HK-2 (cell line): Measurements from ENCODE around the gene ZDHHC14.
A peak's percentile ranks its signal among the peaks of the same experiment; 100 is the strongest.

Experiments used
- DNase-seq: peaks from one replicate; pipeline ENCODE4 v3.0.0-alpha.2; 2018; ENCODE audit not compliant: unreplicated experiment

The ZDHHC14 gene

DNA sequence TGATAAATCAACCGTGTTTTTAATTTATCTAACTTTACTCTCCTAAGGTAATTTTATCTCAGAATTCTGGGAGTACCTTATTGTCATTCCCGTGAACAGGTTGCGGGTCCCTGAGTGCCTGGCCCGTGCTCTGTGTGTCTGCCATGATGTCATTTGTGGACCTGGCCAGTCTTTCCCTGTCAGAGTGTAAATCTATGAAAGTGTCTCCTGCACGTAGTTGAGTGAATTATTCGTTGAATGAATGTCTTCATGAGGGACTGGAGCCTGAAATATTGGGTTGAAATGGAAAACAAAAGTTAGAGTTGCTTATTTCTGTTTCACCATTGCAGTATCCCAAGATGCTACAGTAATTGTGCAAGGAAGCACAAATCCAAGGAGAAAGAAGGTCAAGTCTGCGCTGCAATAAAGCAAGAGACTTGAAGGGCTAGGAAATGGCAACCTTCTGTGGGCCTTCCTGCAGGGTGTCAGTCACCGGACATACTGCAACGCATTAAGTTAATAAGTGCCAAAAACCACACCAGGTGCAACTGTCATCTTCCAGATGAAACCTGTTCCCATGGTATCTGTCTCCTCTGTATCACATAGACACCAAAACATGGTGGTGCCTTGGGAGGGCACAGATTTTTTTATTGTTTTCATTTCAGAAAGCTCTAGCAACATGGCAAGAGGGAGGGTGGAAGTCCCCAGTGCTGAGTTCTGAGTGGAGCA, 135.5 kb downstream of the ZDHHC14 start:
- DNase-seq, result no peak

- DNase-seq, result no peak
Measured at GRCh38 chr6:157517601-157518359, 136.8 kb downstream of the ZDHHC14 start.

DNA sequence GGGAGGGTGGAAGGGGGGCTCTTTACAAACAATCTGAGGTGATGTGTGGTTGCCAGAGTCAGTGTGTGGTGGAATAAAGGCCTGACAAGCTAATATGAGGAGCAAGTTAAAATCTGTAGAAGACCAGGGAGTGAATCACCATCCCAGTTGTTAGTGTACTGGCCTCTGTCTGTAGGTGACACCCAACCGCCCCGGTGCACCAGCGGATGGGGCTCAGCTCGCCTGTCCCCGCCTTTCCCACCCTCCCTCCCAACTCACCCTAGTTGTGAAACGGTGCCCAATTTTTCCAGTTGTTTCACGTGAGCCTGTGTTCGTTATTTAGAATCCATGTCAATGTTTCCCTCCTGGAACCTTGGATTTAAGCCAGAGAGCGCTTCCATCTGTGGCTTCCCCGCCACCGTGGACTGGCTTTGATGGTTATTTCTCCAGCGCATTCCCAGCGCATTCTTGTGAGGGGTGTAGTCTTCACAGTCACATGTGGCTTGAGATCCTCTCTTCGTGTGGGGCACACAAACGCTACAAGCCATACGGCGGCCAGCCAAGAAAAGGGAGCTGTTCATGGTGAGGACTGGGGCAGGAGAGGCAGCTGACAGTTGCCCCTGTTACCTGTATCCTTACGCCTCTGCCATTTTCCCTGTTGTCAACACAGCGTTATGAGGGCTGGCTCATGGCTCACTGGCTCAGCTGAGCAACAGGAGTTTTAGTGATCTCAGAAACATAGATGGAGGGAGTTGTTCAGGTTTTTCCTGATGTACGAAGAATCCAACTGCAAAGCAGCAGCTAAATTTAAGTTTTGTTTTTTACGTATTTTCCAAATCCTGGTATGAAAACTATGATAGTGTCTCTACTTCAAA, 137.6 kb downstream of the ZDHHC14 start:
- no peak for DNase-seq

DNA sequence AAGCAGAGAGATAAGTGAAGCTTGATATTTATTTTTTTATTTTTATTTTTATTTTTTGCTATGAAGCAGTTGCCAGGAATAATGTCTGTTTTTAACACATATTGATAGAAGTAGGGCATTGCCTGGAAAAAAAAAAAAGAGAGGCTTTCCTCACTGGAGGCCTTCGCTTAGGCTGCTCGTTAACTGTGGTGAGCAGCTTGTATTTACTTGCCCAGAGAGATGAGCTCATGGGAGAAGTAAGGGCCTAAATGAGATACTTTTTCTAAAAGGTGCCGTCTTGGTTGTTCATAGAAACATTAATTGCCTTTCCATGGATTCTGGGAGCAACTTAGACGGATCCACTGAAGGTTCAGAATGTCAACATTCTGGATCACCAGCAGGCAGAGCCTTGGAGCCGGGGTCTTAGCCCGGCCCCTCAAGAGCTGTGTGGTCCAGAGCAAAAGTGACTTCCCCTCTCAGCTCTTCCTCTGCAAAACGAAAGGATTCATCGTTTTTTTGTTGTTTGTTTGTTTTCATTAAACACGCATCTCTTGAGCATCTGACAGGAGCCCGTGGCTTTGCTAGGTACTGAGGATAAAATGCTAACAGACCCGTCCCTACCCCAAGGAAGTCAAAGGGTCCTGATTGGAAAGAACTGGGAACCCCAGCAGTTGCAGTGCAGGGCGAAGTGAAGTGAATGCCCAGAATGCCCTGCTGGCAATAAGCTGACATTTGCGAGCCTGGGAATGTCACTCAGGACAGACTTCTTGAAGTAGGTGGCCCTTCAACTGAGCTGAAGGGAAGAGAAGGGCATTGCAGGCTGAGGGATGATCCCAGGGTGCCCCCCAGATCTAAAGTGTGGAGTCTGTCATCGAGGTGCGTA, 138.5 kb downstream of the ZDHHC14 start:
- no peak for DNase-seq

GRCh38 chr6:157520117-157520406, 139.1 kb downstream of the ZDHHC14 start:
- DNase-seq, result no peak

- DNase-seq, result no peak
Measured at GRCh38 chr6:157520596-157521361, 139.8 kb downstream of the ZDHHC14 start.

- no peak for DNase-seq
Measured at GRCh38 chr6:157521362-157522335, 140.7 kb downstream of the ZDHHC14 start.

- DNase-seq, result no peak
Measured at GRCh38 chr6:157522472-157522871, 141.5 kb downstream of the ZDHHC14 start.

- DNase-seq, result no peak
Measured at GRCh38 chr6:157524735-157525134, 143.7 kb downstream of the ZDHHC14 start.

- DNase-seq, result no peak
Measured at GRCh38 chr6:157525292-157525889, 144.4 kb downstream of the ZDHHC14 start.

GRCh38 chr6:157525918-157526425, 145.0 kb downstream of the ZDHHC14 start:
- DNase-seq, result no peak

- DNase-seq, result no peak
Measured at GRCh38 chr6:157527471-157527907, 146.5 kb downstream of the ZDHHC14 start.

- peak; percentile 40 for DNase-seq
Measured at GRCh38 chr6:157528931-157529653, 148.1 kb downstream of the ZDHHC14 start.

DNA sequence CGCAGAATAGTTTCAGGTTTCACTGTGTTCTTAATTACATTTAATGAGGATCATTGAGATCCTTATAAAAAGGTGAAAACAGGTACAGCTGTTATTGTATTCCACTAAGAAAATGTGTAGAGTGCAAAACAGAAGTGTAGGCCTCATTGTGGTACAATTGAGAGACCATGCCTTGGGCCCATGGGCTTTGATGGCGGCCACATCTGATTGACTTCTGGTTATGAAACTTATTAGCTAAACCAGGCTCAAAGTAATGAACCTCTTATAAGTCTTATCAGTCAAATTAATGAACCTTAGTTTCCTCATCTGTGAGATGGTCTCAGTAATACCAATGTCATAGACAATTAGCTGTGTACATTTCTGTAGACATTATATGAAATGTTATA, 148.7 kb downstream of the ZDHHC14 start:
- DNase-seq, result no peak

DNA sequence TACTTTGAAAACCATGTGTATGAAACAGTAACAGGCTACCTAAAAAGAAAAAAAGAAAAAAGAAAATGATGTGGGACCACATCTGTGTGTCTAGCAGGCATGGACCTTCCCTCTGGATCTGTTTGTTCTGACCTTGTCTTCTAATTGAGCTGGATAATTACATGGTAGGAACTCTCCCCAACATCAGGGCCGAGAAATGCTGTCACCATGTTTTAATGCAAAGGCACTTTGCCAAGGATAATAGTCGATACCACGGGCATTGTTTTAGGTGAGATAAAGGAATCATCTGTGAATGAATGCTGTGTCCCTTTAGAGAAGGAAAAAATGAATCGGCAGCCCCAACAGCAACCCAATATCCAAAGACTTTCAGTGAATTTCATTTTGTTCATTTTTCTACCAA, 149.1 kb downstream of the ZDHHC14 start:
- no peak for DNase-seq

DNA sequence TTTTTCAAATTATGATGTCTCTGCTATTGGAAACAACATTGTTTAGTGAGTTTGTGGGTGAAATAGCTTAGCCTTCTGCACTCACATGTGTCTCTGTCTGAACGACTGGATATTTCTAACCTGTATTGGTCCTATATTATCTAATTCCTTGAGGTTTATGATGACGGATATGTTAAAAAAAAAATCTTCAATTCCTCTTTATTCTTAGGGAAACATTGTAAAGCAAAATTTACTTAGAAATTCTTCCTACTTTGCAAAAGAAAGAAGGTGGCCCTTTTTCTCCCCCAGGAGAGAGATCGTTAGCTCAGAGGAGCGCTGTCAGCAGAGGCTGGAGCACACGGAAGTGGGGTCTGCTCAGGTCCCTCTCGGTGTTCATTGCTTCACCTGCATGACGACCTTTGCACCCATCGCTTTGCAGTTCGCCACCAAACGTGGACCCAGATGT, 149.8 kb downstream of the ZDHHC14 start:
- no peak for DNase-seq

GRCh38 chr6:157531169-157531985, 150.4 kb downstream of the ZDHHC14 start:
- DNase-seq, result peak; percentile 16
